Lung (tissue), 12 donors: ENCODE measurements around the gene GLCE. TPM values are rescaled to one million over a fixed set of nuclear protein-coding genes. Genes with fewer than 3 reads are reported as not detected.

Source experiments
- ATAC-seq: fragments of 200-7000 bp; cut with Tn5 transposase; one replicate; pipeline ENCODE4 v1.9.1; 2020; ENCODE audit warnings: moderate number of reproducible peaks; ENCODE audit not compliant: insufficient read depth, low FRiP score
- DNase-seq, 3 donors: peaks; one replicate each; pipeline ENCODE4 v3.0.0-alpha.2; 2013 to 2017
- H3K27ac ChIP-seq, 2 donors: one replicate each; pipeline ENCODE4 v1.5.1; 2013; ENCODE audit warnings: mild to moderate bottlenecking in 2 of 2, moderate library complexity in 2 of 2, control low read depth in 1 of 2, inconsistent platforms in 1 of 2, low read depth in 1 of 2, low read length in 1 of 2
- H3K27me3 ChIP-seq, 3 donors: one replicate each; pipeline ENCODE4 v1.5.1; 2013; ENCODE audit warnings: low read length in 2 of 3; ENCODE audit not compliant: control insufficient read depth in 3 of 3, insufficient read depth in 3 of 3
- H3K36me3 ChIP-seq, 4 donors: one replicate each; pipeline ENCODE4 v1.5.1; 2013; ENCODE audit warnings: low read length in 4 of 4, mild to moderate bottlenecking in 1 of 4, moderate library complexity in 1 of 4; ENCODE audit not compliant: control insufficient read depth in 4 of 4, insufficient read depth in 4 of 4
- H3K4me1 ChIP-seq, 5 donors: one replicate each; pipeline ENCODE4 v1.5.1; 2013; ENCODE audit warnings: low read length in 5 of 5, mild to moderate bottlenecking in 2 of 5, moderate library complexity in 1 of 5; ENCODE audit not compliant: control insufficient read depth in 5 of 5, insufficient read depth in 5 of 5
- H3K4me3 ChIP-seq: one replicate; pipeline ENCODE4 v1.5.1; 2013; ENCODE audit warnings: mild to moderate bottlenecking, control low read depth, moderate library complexity
- H3K9ac ChIP-seq, 2 donors: one replicate each; pipeline ENCODE4 v1.5.1; 2013; ENCODE audit warnings: low read length in 2 of 2, control low read depth in 1 of 2; ENCODE audit not compliant: insufficient read depth in 1 of 2
- H3K9me3 ChIP-seq, 4 donors: one replicate each; pipeline ENCODE4 v1.5.1; 2013; ENCODE audit warnings: low read length in 3 of 4, mild to moderate bottlenecking in 1 of 4, moderate library complexity in 1 of 4; ENCODE audit not compliant: control insufficient read depth in 4 of 4, insufficient read depth in 3 of 4
- WGBS, 2 donors: extraction: QIAGEN DNeasy Blood & Tissue Kit; methylation state at CpG; one replicate each; pipeline ENCODE4 v1.1.7; 2013; 5-methylcytosine and 5-hydroxymethylcytosine counted together
- polyA plus RNA-seq, 2 donors: library from polyadenylated mRNA; stranded (reverse); fragments of 200-250 nt; gene quantifications; one replicate each; pipeline ENCODE4 v1.2.1, GENCODE V29; 2013
- total RNA-seq, 2 donors: library from RNA; depleted of rRNA in 1 of 2; stranded (reverse); fragments of >200 nt in 1 of 2; gene quantifications; one replicate each; pipeline ENCODE4 v1.2.1, GENCODE V29; 2014 to 2021
- TF ChIP-seq, protein P1 (sequence below): IDR thresholded peaks from 2 replicates; pipeline ENCODE4 v1.5.1; 2012; ENCODE audit warnings: mild to moderate bottlenecking; ENCODE audit errors: control extremely low read depth, extremely low read depth
- donor health status: control.
- donor health status: control.
- donor health status: Bipolar disorder and iron deficiency.
- donor health status: healthy.
- donor health status: DM: yes; HTN: yes; CAD: no.

The GLCE gene
- total and polyA plus RNA-seq, 4 donors: 13.5 to 76.7 (median 17.9) TPM

DNA sequence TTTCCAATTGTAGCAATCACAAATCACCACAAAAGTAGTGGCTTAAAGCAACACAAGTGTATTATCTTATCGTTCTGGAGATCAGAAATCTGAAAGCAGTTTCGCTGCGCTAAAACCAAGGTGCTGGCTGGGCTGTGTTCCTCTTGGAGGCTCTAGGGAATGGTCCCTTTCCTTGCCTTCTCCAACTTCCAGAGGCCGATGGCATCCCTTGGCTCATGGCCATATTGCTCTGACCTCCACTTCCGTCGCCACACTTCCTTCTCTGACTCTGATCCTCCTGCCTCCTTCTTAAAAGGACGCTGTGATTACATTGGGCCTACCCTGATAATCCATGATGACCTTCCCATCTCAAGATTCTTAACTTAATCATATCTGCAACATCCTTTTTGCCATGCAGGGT, 127.6 kb downstream of the GLCE start:
- WGBS, 2 donors: 89 to 92% methylated on average over 7 of the region's 7 CpGs

GRCh38 chr15:69288531-69289341, 128.3 kb downstream of the GLCE start:
- no peaks in the 10 kb centered on the region for H3K27me3 ChIP-seq
- 64 to 83% methylated on average over 11 of the region's 11 CpGs for WGBS, 2 donors
- DNase-seq: no peak
- H3K9me3 ChIP-seq: no peaks in the 10 kb centered on the region
- peak overlapping the region in 1 of 2 donors; percentile 70 for H3K27ac ChIP-seq
- H3K36me3 ChIP-seq: no peaks in the 10 kb centered on the region
- peak; percentile 42 for ATAC-seq
- peaks cover 0 to 29% (median 13%) of the 10 kb centered on the region in 5 donors for H3K4me1 ChIP-seq
- H3K9ac ChIP-seq: no peak overlapping the region
- TF ChIP-seq, protein P1, sequence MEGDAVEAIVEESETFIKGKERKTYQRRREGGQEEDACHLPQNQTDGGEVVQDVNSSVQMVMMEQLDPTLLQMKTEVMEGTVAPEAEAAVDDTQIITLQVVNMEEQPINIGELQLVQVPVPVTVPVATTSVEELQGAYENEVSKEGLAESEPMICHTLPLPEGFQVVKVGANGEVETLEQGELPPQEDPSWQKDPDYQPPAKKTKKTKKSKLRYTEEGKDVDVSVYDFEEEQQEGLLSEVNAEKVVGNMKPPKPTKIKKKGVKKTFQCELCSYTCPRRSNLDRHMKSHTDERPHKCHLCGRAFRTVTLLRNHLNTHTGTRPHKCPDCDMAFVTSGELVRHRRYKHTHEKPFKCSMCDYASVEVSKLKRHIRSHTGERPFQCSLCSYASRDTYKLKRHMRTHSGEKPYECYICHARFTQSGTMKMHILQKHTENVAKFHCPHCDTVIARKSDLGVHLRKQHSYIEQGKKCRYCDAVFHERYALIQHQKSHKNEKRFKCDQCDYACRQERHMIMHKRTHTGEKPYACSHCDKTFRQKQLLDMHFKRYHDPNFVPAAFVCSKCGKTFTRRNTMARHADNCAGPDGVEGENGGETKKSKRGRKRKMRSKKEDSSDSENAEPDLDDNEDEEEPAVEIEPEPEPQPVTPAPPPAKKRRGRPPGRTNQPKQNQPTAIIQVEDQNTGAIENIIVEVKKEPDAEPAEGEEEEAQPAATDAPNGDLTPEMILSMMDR: no peak
- H3K4me3 ChIP-seq: no peak overlapping the region

More for the DNA sequence above, 127.6 kb downstream of the GLCE start:
- Histone ChIP-seq H3K36me3 (no peaks in the 10 kb centered on the region), H3K27me3 (no peaks in the 10 kb centered on the region), H3K27ac (no peak overlapping the region), H3K4me3 (no peak overlapping the region), H3K4me1 (peaks cover 0 to 29% (median 13%) of the 10 kb centered on the region in 5 donors), H3K9me3 (no peaks in the 10 kb centered on the region), H3K9ac (no peak overlapping the region)
- no peak for ATAC-seq
- TF ChIP-seq, protein P1: no peak
- no peak for DNase-seq

DNA sequence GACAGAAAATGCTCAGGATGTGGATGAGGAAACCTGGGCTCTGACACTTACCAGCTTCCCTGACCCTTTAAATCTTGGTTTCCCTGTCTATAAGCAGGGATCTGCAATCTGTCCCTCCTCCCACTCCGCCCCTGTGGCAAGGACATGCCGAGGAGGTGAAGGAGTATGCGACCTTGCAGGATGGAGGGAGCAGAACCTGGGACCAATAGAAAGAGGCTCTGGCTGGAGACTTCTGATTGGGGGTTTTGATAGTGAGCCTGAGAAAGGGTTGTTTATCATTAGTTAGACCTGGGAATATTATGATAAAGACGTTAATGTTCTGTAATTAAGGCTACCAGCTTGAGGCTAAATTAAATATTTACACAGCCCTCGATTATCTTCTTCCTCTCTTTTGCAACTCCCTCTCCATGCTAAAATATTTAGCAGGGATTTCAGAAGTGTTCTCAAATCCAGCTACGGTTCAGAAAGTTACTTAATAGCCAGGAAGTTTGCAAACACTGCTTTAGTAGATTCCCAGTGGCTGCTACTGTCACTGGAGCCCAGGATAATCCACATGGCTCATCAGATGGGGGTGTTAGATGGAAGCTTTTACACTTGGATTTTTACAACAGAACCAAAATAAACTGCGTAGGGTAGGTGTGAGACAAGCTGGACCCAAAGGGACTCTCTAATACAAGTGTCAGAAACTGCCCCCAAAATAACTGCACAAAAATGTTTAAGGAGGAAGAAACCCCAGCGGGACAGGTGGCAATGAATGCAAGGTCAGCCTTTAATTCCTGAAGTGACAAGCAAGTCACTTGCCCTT, 129.1 kb downstream of the GLCE start:
- 41 to 54% methylated on average over 8 of the region's 8 CpGs for WGBS, 2 donors
- Histone ChIP-seq H3K4me1 (peaks cover 0 to 29% (median 13%) of the 10 kb centered on the region in 5 donors), H3K9ac (peak overlapping the region in 1 of 2 donors; percentile 34), H3K4me3 (no peak overlapping the region), H3K9me3 (no peaks in the 10 kb centered on the region), H3K36me3 (no peaks in the 10 kb centered on the region), H3K27ac (peak overlapping the region in 1 of 2 donors; percentile 70), H3K27me3 (no peaks in the 10 kb centered on the region)
- DNase-seq (peak in 2 of 3 donors; percentile 52 to 73), ATAC-seq (peak; percentile 36)
- TF ChIP-seq, protein P1: no peak
